NCI-H2081 treated with DMSO at 0.1 percent for 48 hours (cell line): ENCODE data around the gene CCN5.

ENCODE experiments used
- DNase-seq: peaks from one replicate; lab custom pipeline; 2025; lab: John Stamatoyannopoulos, UW

The CCN5 gene

DNA sequence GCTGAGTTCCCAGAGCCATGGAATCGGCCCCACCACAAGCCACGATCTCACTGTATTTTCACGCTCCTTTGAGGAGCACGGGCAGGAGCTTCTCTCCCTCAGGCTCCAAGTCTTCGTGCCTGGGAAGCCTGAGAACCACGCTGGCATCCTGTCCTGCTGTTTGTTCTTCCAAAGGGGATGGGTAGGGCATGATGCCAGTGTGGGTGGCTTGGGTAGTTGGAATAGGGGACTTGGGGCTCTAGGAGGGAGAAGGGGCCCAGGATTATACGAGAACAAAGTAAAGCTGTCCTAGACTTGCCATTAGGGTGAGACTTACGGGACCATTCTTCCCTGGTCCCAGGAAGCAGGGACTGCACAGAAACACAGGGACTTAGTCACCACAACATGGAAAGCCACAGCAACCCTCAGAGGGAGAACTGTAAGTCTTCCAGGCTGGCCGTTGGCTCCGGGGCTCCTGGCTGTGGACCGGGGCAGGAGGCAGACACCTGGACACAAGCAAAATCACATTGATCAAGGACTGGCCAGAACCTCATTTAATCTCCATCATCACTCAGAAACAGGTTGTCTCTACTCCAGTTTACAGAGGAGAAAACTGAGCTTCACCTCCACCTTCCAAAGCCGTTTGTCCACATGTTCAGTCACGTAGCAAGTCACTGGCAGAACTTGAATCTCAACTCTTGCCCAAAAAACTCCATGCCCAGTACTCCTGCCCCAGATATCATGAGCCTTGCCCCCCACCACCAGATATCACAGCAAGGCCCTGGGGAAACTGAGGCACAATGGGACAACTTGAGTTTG, 1.3 kb downstream of the CCN5 start:
- DNase-seq, result no peak

DNA sequence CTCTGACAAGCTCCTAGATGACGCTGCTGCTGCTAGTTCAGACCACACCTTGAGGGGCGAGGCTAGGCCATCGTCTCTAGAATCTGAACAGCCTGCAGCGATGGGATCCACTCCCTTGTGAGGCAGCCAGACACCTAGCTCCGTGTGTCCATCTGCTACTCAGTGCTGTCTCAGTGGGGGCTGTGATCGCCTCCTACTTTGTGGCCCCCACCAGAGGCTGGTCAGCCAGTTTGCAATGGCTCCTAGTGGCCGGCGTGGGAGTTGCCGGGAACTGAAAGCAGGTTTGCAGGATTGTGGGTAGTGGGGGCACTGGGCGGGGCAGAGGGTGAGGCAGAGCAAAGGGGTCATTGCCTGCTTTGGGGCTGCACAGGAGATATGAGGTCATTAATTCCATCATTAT, 2.8 kb downstream of the CCN5 start:
- no peak for DNase-seq

DNA sequence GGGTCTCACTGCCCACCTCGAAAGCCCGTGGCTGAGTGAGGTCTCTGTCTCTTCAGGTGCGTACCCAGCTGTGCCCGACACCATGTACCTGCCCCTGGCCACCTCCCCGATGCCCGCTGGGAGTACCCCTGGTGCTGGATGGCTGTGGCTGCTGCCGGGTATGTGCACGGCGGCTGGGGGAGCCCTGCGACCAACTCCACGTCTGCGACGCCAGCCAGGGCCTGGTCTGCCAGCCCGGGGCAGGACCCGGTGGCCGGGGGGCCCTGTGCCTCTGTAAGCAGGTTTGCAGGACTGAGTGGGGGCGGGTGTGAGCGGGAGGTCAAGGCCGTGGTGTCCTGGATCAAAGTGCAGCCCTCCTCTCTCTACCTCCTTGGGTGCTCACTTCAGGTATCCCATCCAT, 4.7 kb downstream of the CCN5 start:
- DNase-seq, result no peak

DNA sequence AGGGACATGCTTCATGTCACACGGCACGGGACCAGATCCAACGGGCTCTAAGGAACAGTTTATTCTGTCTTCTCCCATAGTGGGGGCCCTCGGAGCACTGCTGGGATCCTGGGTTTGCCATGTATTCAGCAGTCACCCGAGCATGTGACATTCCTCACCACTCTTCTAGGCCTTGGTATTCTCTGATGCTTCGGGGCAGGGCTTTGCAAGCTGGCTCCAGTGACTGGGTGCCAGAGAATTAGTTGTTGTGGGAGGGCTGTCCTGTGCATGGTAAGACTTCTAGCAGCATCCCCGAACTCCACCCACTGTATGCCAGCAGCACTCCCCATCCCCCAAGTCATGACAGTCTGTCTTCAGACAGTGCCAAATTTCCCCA, 5.4 kb downstream of the CCN5 start:
- no peak for DNase-seq

DNA sequence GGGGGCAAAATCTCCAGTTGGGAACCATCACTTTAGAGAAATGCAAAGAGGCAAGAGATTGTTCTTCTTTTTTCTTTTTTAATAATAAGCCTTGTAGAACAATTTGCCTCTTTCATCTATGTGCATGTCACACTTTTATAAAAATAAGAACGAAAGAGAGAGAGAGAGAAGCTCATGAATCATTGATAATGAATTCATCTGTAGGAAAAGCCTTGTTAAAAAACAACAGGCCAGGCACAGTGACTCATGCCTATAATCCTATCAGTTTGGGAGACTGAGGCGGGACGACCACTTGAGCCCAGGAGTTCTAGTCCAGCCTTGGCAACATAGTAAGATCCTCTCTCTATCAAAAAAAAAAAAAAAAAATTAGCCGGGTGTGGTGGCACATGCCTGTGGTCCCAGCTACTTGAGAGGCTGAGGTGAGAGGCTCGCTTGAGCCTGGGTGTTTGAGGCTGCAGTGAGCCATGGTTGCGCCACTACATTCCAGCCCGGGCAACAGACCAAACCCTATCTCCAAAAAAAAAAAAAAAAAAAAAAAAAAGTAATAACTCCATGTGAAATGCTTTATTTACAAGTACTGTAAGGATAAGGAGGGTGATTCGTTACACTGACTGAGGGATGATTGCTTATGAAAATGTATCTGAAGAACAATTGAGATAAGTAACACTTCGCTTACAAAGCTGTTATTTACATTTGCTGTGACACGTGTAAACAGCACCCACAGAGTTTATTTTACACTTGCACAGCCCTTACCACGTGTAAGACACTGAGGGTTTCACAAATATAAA, 6.0 kb downstream of the CCN5 start:
- no peak for DNase-seq

DNA sequence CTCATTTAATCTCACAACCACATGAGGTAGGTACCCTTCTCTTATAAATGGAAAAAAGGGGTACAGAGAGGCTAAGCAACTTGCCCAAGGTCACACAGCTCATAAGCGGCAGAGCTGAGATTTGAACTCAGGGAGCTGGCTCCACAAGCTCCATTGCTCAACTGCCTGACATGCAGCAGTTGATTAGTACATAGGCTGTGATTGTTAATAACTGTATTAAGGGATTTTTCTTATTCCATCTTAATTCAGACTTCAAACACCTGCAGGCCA, 6.6 kb downstream of the CCN5 start:
- DNase-seq, result no peak

DNA sequence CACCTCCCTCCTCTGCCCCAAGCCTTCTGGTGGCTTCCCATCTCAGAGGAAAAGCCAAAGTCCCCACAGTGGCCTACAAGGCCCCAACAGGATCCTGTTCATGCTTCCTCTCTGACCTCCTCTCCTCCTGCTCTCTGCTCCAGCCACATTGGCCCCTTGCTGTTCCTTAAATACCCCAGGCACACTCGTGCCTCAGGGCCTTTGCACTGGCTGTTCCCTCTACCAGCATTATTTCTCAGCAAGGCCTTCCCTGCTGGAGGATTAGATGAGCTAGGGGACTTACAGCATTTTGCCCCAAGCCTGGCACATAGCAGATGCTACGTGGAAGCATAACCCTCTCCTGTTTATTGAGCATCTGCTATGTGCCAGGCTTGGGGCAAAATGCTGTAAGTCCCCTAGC, 7.8 kb downstream of the CCN5 start:
- no peak for DNase-seq

DNA sequence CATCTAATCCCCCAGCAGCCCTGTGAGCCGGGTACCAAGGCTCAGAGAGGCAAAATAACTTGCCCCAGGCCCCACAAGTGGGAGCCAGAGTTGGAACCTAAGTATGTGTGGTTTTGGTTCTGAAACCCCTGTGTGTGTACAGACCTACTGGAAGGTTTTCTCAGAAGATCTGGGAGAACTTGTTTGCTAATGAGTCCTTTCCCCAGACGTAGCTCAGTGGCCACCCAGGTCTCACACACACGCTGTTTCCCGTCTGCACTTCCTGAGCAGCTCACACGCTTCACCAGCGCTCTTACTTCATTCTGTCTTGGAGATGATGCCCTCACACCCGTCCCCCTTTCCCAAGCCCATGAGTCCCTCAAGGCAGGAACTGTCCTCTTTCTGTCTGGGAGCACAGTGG, 8.2 kb downstream of the CCN5 start:
- no peak for DNase-seq

DNA sequence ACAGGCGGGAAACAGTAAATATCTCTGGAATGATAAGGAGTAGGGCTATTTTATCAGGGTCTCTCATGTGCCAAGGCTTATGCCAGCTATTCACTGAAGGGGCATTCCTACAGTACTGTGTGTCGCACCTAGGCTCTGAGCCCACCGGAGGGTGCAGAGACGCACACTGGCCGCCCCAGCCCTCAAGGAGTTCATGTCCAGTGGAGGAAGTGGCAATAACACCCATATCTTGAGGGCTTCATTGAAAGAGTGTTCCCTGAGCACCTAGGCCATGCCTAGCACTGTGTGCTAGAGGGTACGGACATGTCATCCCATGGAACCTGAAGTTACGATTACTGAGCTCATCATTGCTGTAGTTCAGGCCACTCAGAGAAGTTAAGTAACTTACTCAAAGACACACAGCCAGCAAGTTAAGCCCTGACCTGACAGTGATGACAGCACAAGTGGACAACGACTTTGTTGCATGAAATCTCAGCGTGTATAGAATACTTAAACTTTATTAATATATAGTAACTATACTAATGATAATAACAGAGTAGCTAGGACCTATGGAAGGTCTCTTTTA, 8.7 kb downstream of the CCN5 start:
- no peak for DNase-seq

DNA sequence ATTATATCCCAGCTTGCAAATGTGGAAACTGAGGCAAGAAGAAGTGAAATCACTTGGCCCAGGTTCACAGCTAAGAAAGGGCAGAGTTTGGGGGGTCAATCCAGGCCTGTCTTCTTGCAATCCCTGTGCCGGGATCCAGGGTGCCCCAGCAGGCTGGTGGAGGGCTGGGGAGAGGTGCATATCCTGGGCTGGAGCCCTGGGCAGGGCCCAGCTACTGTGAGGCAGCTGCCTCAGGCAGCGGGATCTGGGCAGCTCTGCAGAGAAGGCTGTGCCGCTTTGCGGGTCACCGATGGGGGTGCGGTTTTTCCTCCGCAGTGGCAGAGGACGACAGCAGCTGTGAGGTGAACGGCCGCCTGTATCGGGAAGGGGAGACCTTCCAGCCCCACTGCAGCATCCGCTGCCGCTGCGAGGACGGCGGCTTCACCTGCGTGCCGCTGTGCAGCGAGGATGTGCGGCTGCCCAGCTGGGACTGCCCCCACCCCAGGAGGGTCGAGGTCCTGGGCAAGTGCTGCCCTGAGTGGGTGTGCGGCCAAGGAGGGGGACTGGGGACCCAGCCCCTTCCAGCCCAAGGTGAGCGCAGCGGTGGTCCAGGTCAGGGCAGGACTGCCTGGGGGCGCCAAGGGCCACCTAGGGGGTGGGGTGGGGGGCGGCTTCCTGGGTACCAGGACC, 9.4 kb downstream of the CCN5 start:
- DNase-seq, result no peak

DNA sequence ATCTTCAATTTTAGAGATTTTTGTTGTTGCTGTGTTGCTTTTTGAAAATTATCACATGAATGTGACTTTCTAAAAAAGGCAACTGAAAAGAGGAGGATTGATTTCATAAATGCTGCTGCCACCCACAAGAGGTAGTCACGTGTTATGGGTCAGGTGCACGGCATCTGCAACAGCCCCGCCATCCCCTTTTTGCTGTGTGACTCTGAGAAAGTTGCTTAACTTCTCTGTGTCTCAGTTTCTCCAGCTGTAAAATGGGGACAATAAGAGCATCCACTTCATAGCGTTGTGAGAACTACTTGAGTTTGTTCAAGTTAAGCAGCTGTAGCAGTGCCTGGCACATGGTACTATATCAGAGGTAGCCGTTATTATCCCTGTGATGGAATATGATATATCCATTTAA, 10.7 kb downstream of the CCN5 start:
- DNase-seq, result no peak

DNA sequence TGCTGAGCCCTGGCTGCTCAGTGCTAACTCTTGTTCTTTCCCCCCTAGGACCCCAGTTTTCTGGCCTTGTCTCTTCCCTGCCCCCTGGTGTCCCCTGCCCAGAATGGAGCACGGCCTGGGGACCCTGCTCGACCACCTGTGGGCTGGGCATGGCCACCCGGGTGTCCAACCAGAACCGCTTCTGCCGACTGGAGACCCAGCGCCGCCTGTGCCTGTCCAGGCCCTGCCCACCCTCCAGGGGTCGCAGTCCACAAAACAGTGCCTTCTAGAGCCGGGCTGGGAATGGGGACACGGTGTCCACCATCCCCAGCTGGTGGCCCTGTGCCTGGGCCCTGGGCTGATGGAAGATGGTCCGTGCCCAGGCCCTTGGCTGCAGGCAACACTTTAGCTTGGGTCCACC, 11.9 kb downstream of the CCN5 start:
- DNase-seq, result no peak

DNA sequence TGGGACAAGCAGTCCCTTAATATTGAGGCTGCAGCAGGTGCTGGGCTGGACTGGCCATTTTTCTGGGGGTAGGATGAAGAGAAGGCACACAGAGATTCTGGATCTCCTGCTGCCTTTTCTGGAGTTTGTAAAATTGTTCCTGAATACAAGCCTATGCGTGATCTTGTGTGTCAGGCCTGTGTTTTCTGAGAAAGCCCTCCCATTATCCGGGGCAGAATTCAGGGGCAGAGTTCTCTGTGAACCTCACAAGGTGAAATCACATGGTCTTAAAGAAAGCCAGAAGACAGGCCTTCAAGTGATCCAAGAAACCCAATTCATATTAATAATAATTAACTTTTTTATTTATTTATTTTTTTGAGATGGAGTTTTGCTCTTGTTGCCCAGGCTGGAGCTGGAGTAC, 12.5 kb downstream of the CCN5 start:
- DNase-seq, result no peak

DNA sequence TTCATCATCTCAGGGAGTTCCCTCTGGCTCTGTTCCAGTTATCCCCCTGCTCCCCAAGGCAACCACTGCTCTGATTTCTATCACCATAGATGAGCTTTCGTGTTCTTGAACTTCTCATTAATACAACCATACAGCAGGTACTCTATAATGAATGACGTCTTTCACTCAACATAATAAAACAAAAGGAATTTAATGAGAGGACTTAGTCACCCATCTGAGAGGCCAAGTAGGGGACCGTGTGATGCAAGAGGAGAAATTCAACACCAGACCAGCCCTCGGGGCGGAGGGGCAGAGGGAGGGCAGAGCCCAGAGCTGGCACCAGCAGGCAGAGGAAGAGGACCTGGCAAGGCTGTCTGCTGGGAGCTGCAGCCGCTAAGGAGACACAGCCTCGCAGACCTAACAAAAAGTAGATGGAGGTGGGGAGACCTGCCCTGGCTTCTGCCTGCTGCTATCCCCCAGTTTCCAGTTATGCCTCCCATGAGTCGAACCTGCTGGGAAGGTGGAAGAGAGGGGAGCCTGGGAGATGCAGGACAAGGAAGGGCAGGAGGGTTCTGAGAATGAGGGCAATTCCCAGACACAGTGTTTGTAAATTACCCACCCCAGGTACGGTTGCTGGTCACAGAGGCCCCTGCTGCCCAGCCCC, 13.8 kb downstream of the CCN5 start:
- DNase-seq, result no peak

DNA sequence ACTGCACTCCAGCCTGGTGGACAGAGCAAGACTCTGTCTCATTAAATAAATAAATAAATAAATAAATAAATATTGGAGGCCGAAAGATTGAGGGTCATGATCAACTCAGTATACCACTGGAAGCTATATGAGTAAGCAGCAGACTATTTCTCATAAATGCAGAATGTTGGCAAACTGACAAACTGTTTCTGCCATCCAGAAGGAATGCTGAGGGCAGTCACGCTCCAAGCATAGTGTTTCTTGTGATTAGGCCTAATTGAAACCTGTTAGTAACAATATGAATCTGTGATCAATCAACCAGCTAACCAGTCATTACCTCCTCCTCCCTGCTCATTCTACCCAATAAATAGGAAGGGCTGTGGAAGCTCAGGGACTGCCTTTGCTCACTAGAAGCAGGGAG, 15.3 kb downstream of the CCN5 start:
- DNase-seq, result no peak

DNA sequence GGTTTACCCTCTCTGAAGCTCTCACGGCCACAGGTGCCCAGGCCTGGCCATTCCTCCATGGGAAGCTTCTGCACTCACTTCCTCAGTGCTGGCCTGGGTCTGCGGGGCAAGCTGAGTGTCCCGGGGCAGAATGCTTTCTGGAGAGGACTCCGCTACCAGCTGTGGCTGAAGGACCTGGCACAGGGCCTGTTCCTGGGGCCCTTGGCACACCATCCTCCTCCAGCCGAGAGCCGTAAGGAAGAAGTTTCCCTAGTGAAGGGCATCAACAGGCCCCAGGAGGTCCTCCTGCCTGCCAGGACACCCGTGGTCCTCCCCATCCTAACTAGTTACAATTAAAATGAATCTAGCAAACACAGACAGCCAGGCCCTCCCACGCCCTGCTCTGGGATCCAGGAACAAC, 16.5 kb downstream of the CCN5 start:
- DNase-seq, result no peak

DNA sequence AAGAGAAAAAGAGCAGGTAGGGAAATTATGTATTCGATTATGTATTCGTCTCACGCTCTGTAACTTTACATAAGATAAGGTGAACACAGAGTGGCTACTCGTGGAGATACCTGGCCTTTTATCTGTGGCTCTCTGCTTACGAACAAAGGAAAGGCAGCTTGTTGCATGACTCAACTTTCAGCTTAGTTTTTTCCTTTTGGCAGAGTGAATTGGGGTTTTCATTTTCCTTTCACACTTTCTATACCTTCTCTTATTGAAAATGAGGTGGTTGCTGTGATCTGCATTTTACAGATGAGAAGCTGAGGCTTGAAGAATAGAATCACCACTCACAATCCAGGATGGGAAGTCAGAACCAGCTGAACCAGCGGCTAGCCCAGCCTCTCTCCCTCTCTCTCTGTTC, 17.2 kb downstream of the CCN5 start:
- DNase-seq, result no peak

DNA sequence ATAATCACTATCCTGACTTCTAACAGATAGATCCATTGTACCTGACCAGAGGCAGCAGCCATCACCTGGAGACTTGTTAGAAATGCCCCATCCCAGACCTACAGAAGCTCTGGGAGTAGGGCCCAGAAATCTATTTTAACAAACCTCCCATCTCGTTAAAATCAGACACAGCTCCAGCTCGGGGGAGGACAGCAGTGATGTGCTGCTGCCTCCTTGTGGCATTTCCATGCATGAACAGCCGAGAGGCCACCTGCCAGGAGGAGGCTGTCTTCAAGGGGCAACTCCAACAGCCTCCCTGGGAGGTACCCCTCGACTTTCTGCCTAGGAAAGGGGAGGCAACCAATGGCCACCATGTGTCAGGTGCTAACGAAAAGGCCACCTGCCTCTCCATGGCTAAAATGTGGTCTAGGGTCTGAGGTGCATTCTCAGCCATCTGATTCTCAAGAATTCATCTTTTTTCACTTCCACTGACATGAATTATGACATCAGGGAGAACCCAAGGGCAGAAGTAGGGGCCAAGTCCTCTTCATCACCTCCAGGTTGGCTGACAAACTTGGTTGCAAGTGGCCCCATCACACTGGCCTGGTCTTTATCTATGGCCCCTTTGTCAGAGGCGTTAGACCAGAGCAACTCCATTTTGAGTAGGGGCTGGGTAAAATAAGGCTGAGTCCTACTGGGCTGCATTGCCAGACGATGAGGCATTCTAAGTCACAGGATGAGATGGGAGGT, 18.3 kb downstream of the CCN5 start:
- DNase-seq, result no peak

DNA sequence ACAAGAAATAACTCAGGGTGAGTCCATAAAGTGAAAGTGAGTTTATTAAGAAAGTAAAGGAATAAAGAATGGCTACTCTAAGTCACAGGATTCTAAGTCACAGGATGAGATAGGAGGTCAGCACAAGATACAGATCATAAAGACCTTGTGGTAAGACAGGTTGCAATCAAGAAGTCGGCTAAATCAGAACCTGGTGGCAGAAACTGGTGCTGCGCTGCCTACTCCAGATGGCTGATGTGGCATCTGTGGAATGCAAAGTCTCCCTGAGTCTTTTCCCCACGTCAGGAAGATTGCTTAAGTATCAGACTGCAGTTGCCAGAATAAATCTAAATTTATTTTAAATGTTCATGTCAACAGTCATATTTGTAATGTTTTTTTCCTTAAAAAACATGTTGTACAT, 19.8 kb downstream of the CCN5 start:
- no peak for DNase-seq

DNA sequence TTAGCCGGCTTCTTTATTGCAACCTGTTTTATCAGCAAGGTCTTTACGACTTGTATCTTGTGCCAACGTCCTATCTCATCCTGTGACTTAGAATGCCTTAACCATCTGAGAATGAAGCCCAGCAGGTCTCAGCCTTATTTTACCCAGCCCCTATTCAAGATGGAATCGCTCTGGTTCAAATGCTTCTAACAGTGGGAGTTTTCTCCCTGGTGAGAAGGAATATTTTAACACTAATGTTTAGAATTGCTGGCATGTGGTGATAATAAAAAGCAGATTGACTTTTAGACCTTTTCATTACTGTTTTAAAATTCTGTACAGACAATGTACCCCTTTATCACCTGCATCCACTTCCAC, 20.6 kb downstream of the CCN5 start:
- no peak for DNase-seq

DNA sequence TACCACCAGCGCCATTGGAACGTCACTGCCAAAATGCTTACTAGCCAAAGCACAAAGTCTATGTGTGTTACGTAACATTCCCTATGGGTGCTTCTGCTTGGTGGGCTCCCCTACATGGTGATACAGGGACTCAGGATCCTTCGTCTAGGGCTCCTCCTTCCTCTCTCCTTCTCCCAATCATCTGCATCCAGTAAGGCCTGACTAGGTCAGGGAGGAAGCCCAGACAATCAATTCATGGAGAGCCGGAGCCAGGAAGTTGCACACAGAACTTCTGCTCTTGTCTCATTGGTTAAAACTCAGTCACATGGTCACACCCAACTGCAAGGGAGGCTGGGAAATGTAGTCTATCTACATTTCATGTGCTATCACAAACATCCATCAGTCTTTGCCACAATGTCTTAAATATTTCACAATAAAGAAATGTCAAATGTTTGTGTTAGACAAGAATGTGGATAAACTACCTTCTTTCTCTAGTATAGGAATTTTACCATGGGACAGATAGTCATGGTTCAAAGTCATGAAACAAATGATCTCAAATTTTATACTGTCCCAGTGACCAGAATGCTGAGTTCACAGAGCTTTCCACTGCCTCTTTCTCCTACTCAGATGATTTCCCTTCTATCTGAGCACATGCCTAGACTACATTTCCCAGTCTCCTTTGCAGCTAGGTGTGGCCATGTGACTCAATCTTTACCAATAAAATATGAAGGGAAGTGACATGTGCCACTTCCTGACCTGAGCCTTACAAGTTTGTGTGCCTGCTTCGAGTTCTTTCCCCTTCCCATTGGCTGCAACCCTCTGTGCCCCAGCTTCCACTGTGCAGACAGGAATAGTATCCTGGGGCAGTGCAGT, 21.2 kb downstream of the CCN5 start:
- no peak for DNase-seq
